NCI-H446 treated with DMSO at 0.1 percent for 48 hours (cell line): ENCODE data around the gene HCAR3.
"Not testable (repeated sequence)": the region's sequence is repeated elsewhere in the genome, so short reads cannot be mapped to it uniquely, and the experiment has no call there.

Experiments used
- DNase-seq: peaks from one replicate; lab custom pipeline; 2025; lab: John Stamatoyannopoulos, UW

HCAR3 gene

DNA sequence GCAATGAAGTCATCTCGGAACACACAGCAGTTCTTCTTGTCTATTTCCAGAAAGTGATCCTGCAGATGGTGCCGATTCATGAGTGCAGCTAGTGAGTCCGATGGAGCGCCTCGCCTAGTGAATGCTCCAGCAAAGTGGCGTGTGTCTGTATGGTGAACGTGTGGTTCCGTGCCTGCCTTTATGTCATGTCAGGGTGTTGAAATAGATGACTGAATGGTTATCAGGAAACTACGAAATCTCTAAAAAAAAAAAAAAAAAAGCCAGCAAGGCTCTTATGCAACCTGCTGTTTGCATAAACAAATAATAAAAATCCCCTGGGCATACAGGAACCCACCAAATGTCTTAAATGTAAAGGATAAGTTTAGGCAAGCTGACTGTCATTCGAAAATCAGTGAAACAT, at the start of gene HCAR3:
HCAR3 (minus strand) TSS at position 154 of the 400 bp plus-strand sequence; CDS start at position 80, 74 bp downstream.
- not testable (repeated sequence) for DNase-seq

DNA sequence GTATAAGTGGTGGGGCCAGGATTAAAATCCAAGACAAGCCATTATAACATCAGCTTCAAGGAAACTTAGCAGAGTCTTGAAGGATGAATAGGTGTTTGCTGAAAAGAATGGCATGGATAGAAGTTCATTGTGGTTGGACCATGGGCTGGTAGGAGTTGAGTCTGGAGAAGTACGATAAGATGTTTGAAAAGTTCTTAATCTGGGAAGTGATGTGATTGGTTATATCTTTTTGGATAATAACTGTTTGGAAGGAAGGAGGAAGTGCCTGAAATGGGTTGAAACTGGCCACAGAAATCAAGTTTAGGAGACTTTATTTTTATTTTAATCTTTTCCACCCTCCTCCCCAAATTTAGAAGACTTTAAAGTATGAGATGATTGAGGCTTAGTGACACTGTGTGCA, 41.0 kb upstream of the HCAR3 start:
- DNase-seq, result no peak

DNA sequence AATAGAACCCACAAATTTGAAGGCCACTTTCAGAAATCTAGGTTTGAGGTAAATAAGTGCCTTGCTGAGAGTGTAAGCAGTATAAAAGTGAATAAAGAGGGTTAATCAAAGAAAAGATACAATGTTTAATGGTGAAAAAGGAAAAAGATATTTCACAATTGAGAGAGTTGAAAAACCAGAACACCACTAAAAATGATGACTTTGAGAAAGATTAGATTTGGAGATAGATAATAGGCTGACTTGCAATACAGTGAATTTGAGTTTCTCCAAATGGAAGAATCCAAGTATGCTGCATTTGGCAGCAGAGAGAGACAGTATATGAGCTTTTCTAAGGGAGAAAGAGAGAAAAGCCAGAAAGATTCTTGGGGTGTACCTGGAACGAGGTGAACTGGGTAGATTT, 38.2 kb upstream of the HCAR3 start:
- DNase-seq, result no peak

GRCh38 chr12:122753319-122753650, 36.7 kb upstream of the HCAR3 start:
- DNase-seq, result no peak

- DNase-seq, result peak; percentile 92
These were observed 36.1 kb upstream of the HCAR3 start, which contains the start of gene DENR for GRCh38 chr12:122752464-122753318. TSS of gene DENR (plus strand) at chr12:122752824. CDS start at chr12:122753702, 878 bp downstream.

GRCh38 chr12:122750781-122751515, 34.3 kb upstream of the HCAR3 start:
- not testable (repeated sequence) for DNase-seq

- DNase-seq, result no peak
These were observed 33.1 kb upstream of the HCAR3 start for GRCh38 chr12:122749569-122750332.

DNA sequence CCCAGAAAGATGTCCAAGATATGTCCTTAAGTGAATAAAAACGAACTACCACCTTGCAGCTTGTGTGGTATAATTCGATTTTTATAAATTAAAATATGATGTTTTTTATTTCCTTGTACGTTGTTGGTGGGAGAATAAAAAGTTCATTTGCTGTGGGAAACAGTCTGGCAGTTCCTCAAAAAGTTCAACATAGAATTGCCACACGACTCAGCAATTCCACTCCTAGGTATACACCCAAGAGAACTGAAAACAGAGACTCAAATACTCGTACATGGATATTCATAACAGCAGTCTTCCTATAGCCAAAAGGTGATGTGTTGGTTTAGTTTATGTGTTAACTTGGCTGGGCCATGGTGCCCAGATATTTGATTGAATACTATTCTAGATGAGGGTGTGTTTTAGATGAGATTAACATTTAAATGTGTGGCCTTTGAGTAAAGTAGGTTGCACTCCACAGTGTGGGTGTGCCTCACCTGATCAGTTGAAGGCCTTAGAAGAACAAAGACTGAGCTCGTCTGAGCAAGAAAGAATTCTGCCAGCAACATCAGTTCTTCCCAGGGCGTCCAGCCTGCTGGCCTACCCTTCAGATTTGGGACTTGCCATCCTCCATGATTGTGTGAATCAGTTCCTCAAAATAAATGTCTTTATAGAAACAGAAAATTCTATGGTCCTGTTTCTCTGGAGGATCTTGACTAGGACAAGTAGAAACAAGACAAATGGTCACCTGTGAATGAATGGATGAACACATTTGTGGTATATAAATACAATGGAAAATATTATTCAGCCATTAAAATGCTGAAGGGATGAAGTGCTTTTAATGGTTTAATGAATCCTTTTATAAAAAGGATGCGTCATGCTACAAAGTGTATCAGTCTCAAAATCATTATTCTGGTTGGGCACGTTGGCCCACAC, 30.9 kb upstream of the HCAR3 start:
- no peak for DNase-seq

GRCh38 chr12:122743895-122744525, 27.4 kb upstream of the HCAR3 start:
- DNase-seq, result no peak

- DNase-seq, result no peak
These were observed 23.7 kb upstream of the HCAR3 start for GRCh38 chr12:122740351-122740750.

DNA sequence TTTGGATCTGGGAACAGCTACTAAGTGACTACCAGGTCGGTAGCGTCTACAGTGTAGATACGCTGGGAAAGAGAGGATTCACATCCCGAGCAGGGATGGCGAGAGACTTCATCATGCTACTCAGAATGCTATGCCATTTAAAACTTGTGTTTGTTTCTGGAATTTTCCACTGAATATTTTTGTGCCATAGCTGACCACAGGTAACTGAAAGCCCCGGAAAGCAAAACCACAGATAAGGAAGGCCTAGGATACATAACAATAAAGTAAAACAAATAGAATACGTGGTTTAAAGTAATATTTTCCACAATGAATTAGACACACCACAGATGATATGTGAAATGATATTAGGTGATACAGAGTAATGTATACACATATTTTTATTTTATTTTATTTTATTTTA, 22.0 kb upstream of the HCAR3 start:
- DNase-seq, result no peak

GRCh38 chr12:122732611-122733010, 16.0 kb upstream of the HCAR3 start:
- no peak for DNase-seq

- no peak for DNase-seq
These were observed 15.6 kb upstream of the HCAR3 start for GRCh38 chr12:122732170-122732569.

- DNase-seq, result no peak
These were observed 13.8 kb upstream of the HCAR3 start, which contains the start of gene HCAR1 for GRCh38 chr12:122730215-122731014. TSS of gene HCAR1 (minus strand) at chr12:122730844. CDS start at chr12:122730339, 505 bp downstream.

DNA sequence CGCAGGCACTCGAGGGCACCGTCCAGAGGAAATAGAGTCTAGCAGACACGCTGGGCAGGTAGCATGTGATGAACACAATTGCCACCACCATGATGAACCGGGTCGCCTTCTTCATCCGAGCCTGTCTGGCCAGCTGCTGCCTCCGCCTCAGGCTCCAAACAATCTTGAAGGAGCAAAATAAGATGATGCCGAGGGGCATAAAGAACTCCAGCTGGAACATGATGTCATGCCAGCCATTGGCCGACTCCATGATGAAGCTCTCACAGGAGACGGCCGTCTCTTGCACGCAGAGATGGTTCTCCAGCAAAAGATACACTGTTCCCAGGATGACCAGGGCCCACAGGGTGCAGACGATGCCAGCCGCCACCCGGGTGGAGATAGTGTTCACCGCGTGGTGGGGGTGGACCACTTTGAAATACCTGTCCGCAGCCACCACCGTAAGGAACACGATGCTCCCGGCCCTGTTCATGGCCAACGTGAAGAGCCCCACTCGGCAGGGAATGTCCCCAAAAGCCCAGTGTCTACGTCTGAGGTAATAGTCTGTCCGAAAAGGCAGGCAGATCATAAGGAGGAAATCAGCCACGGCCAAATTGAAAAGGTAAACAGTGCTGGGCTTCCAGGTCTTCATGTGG, 13.1 kb upstream of the HCAR3 start:
- no peak for DNase-seq

- no peak for DNase-seq
These were observed 9.5 kb upstream of the HCAR3 start for GRCh38 chr12:122726080-122726558.

DNA sequence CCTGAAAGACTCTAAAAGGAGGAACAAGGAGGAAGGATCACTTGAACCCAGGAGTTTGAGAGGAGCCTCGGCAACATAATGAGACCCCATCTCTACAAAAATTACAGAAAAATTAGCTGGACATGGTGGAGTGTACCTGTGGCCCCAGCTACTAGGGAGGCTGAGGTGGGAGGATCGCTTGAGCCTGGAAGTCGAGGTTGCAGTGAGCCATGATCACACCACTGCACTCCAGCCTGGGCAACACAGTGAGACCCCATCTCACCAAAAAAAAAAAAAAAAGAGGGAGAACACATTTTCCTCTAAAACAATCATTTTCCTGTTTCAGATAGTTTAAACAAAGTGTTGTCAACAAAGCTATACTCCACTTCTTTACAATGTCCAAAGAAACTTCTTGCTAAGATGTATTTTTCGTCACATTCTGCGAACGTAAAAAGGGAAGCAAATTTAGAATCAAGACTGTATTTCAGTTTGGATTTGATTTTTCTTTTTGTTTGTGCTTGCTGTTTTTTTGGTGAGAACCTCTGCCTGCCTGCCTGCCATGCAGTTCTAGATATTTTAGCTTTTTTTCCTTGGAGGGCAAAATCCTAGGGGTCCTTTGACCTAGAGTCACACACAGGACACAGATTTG, 9.0 kb upstream of the HCAR3 start:
- DNase-seq, result no peak

DNA sequence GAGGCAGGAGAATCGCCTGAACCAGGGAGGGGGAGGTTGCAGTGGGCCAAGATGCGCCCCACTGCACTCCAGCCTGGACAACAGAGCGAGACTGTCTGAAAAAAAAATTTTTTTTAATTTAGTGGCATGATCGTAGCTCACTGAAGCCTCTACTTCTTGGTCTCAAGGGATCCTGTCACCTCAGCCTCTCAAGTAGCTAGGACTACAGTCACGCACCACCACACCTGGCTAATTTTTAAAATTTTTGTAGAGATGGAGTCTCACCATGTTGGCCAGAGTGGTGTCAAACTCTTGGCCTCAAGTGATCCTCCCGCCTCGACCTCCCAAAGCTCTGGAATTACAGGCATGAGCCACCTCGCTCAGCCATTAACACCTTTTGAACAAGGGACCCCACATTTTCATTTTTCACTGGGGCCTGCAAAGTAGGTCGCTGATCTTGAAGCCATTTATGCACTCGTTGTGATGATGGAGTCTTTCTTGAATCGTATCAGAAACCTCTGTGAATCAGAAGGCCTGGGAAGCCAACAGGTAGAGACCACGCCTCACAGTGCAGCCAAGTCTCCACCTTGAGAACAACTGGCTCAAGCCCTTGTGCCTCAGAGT, 8.1 kb upstream of the HCAR3 start:
- DNase-seq, result no peak
